ENCODE measurements around the gene NEK9.

The NEK9 gene

GRCh38 chr14:75167325-75167724 lies 40.5 kb upstream of the NEK9 start:
- TF ChIP-seq ZFX (IDR thresholded peaks at IDR 0.05; ENCODE audit: borderline replicate concordance) (no peak), CTCF (IDR thresholded peaks at IDR 0.05) (no peak)
- no peak overlapping the region for H3K27ac ChIP-seq

- H3K27ac ChIP-seq: no peak overlapping the region
- TF ChIP-seq CTCF (IDR thresholded peaks at IDR 0.05) (no peak), ZFX (IDR thresholded peaks at IDR 0.05; ENCODE audit: borderline replicate concordance) (no peak)
Observed at GRCh38 chr14:75165586-75166391, 38.9 kb upstream of the NEK9 start.

GRCh38 chr14:75164809-75165208 lies 38.0 kb upstream of the NEK9 start:
- H3K27ac ChIP-seq: no peak overlapping the region
- TF ChIP-seq CTCF (IDR thresholded peaks at IDR 0.05) (no peak), ZFX (IDR thresholded peaks at IDR 0.05; ENCODE audit: borderline replicate concordance) (no peak)

GRCh38 chr14:75163677-75164076 lies 36.8 kb upstream of the NEK9 start:
- TF ChIP-seq CTCF (IDR thresholded peaks at IDR 0.05) (no peak), ZFX (IDR thresholded peaks at IDR 0.05; ENCODE audit: borderline replicate concordance) (no peak)
- H3K27ac ChIP-seq: no peak overlapping the region

GRCh38 chr14:75162631-75163030 lies 35.8 kb upstream of the NEK9 start:
- no peak overlapping the region for H3K27ac ChIP-seq
- TF ChIP-seq ZFX (IDR thresholded peaks at IDR 0.05; ENCODE audit: borderline replicate concordance): no peak
- TF ChIP-seq CTCF (IDR thresholded peaks at IDR 0.05): no peak

- no peak overlapping the region for H3K27ac ChIP-seq
- TF ChIP-seq ZFX (IDR thresholded peaks at IDR 0.05; ENCODE audit: borderline replicate concordance) (no peak), CTCF (IDR thresholded peaks at IDR 0.05) (no peak)
Observed at GRCh38 chr14:75158843-75159614, 32.2 kb upstream of the NEK9 start.

GRCh38 chr14:75156901-75157300 lies 30.1 kb upstream of the NEK9 start:
- no peak overlapping the region for H3K27ac ChIP-seq
- no peak for TF ChIP-seq ZFX (IDR thresholded peaks at IDR 0.05; ENCODE audit: borderline replicate concordance)
- no peak for TF ChIP-seq CTCF (IDR thresholded peaks at IDR 0.05)

Data from 22Rv1 (cell line).